B cell (primary cell): Measurements from ENCODE around the gene KCTD20. TPM values are rescaled to one million over a fixed set of nuclear protein-coding genes. Genes with fewer than 3 reads are reported as not detected.
A peak's percentile ranks its signal among the peaks of the same experiment; 100 is the strongest.

Experiments used
- ATAC-seq: fragments of 200-7000 bp; cut with Tn5 transposase; one replicate; pipeline ENCODE4 v1.10.0; 2021; ENCODE audit warnings: low read depth, mild to moderate bottlenecking, moderate number of reproducible peaks, moderate library complexity
- CTCF ChIA-PET: fragments of 350-600 bp; sonication (Branson Sonifier 250); formaldehyde crosslinking; loops from one replicate; lab custom pipeline; 2021; ENCODE audit warnings: antibody characterized with exemption, inconsistent platforms; lab: Charles Lee
- POLR2A ChIA-PET: fragments of 350-600 bp; sonication (Branson Sonifier 250); formaldehyde crosslinking; loops from one replicate; lab custom pipeline; 2021; ENCODE audit warnings: antibody characterized with exemption; lab: Charles Lee
- DNase-seq: peaks from one replicate; pipeline ENCODE4 v3.0.0; 2013
- H2AFZ ChIP-seq: 2 replicates; pipeline ENCODE4 v1.6.1; 2012; ENCODE audit warnings: mild to moderate bottlenecking, low read depth, low read length; ENCODE audit not compliant: insufficient read depth, poor library complexity, severe bottlenecking
- H3K27ac ChIP-seq, 2 donors: 1 replicate in 1 of 2; 2 replicates in 1 of 2; pipeline ENCODE4 v1.5.1; 2012 to 2013; ENCODE audit warnings: low read length in 2 of 2, mild to moderate bottlenecking in 2 of 2, moderate library complexity in 1 of 2
- H3K27me3 ChIP-seq, 4 experiments: fragments of 200-600 bp in 1 of 4; sonication (generic) in 1 of 4; replicated peaks in 1 of 4; 1 replicate in 2 of 4; 2 replicates in 2 of 4; pipeline versions ENCODE4 v1.6.1 to v1.7.0; 2013 to 2016; ENCODE audit warnings: low read length in 3 of 4, mild to moderate bottlenecking in 2 of 4, mixed read lengths in 1 of 4, moderate library complexity in 1 of 4; ENCODE audit not compliant: insufficient read depth in 4 of 4, control insufficient read depth in 3 of 4; ENCODE audit errors: control extremely low read depth in 1 of 4
- H3K36me3 ChIP-seq, 2 experiments: replicated peaks in 1 of 2; 1 replicate in 1 of 2; 2 replicates in 1 of 2; pipeline versions ENCODE4 v1.6.1 to v1.7.1; 2013; ENCODE audit warnings: low read length in 1 of 2; ENCODE audit not compliant: insufficient read depth in 2 of 2, control insufficient read depth in 1 of 2; ENCODE audit errors: control extremely low read depth in 1 of 2, extremely low read depth in 1 of 2
- H3K4me1 ChIP-seq, 2 donors: fragments of 200-600 bp in 1 of 2; sonication (generic) in 1 of 2; 1 replicate in 1 of 2; 2 replicates in 1 of 2; pipeline versions ENCODE4 v1.5.1 to v1.6.1; 2013 to 2017; ENCODE audit warnings: low read length in 2 of 2; ENCODE audit not compliant: control insufficient read depth in 2 of 2, insufficient read depth in 2 of 2
- H3K4me2 ChIP-seq: replicated peaks from 2 replicates; pipeline ENCODE3; 2012; ENCODE audit warnings: mild to moderate bottlenecking, low read depth, low read length; ENCODE audit not compliant: poor library complexity, severe bottlenecking
- H3K4me3 ChIP-seq, 5 experiments: fragments of 200-600 bp in 1 of 5; sonication (generic) in 1 of 5; 1 replicate in 3 of 5; 2 replicates in 2 of 5; pipeline versions ENCODE4 v1.5.1 to v1.7.0; 2011 to 2016; ENCODE audit warnings: low read length in 4 of 5, mild to moderate bottlenecking in 4 of 5, low read depth in 2 of 5, control low read depth in 1 of 5, moderate library complexity in 1 of 5; ENCODE audit not compliant: insufficient read depth in 1 of 5; ENCODE audit errors: control extremely low read depth in 1 of 5, extremely low read depth in 1 of 5
- H3K79me2 ChIP-seq: fragments of 200-600 bp; sonication (generic); one replicate; pipeline ENCODE4 v1.6.0; 2016; ENCODE audit warnings: low read length; ENCODE audit not compliant: control insufficient read depth, insufficient read depth
- H3K9ac ChIP-seq: fragments of 200-600 bp; sonication (generic); 2 replicates; pipeline ENCODE4 v1.6.1; 2017; ENCODE audit warnings: mild to moderate bottlenecking, low read length, moderate library complexity
- H3K9me3 ChIP-seq, 3 donors: one replicate each; pipeline versions ENCODE4 v1.6.1 to v1.7.1; 2013; ENCODE audit warnings: low read length in 2 of 3; ENCODE audit not compliant: control insufficient read depth in 2 of 3, insufficient read depth in 1 of 3; ENCODE audit errors: control extremely low read depth in 1 of 3
- H4K20me1 ChIP-seq: 2 replicates; pipeline ENCODE4 v1.6.0; 2012; ENCODE audit warnings: mild to moderate bottlenecking, low read length; ENCODE audit not compliant: insufficient read depth, control insufficient read depth, poor library complexity, severe bottlenecking
- H3K27ac Mint-ChIP-seq: one replicate; pipeline ENCODE4 v1.8.0; 2021; ENCODE audit warnings: mixed read lengths
- H3K27me3 Mint-ChIP-seq: one replicate; pipeline ENCODE4 v1.8.0; 2021; ENCODE audit warnings: mixed read lengths
- H3K4me1 Mint-ChIP-seq: one replicate; pipeline ENCODE4 v1.8.0; 2021; ENCODE audit warnings: mixed read lengths
- H3K4me3 Mint-ChIP-seq: one replicate; pipeline ENCODE4 v1.8.0; 2021; ENCODE audit warnings: mixed read lengths
- H3K9me3 Mint-ChIP-seq: one replicate; pipeline ENCODE4 v1.8.0; 2022; ENCODE audit warnings: mixed read lengths; ENCODE audit not compliant: insufficient read depth
- CTCF ChIP-seq: fragments of 200-600 bp; IDR thresholded peaks from one replicate; pipeline ENCODE4 v1.8.0; 2022; ENCODE audit warnings: antibody characterized with exemption, mild to moderate bottlenecking
- EZH2 ChIP-seq: IDR thresholded peaks from 2 replicates; pipeline ENCODE4 v1.6.1; 2012; ENCODE audit warnings: borderline replicate concordance, low read depth, mild to moderate bottlenecking, moderate library complexity, low read length; ENCODE audit not compliant: insufficient read depth, poor library complexity, severe bottlenecking
- WGBS: methylation state at CpG from one replicate; pipeline ENCODE4 v1.1.5; 2013; ENCODE audit warnings: missing lambda C conversion rate; ENCODE audit not compliant: insufficient coverage; 5-methylcytosine and 5-hydroxymethylcytosine counted together
- intact Hi-C: fragments of 100-400 bp; cut with micrococcal nuclease; formaldehyde crosslinking; loops from one replicate; pipeline ENCODE4 v1.10.0; 2022
- polyA plus RNA-seq: library from polyadenylated mRNA; depleted of rRNA; stranded (reverse); fragments of >200 nt; gene quantifications from 2 replicates; pipeline ENCODE4 v1.2.3, GENCODE V29; 2012
- total RNA-seq, 2 donors: library from RNA; stranded (reverse); fragments of 120-200 nt in 1 of 2; gene quantifications; 1 replicate in 1 of 2; 2 replicates in 1 of 2; pipeline versions ENCODE4 v1.2.3 to v1.2.4, GENCODE V29; 2013 to 2022

KCTD20 gene
- total and polyA plus RNA-seq, 2 donors (not counting 1 experiment from before 2014, with no cell fraction given), result 19.5 to 37.5 TPM

GRCh38 chr6:36526066-36526465 is 83.3 kb downstream of the KCTD20 start:
- Histone ChIP-seq H3K27ac (no peak overlapping the region), H3K79me2 (peaks cover 36% of the 10 kb centered on the region), H2AFZ (no peak overlapping the region), H3K36me3 (peaks cover 1 to 63% of the 10 kb centered on the region in 2 experiments), H3K4me2 (no peak overlapping the region), H3K9me3 (no peaks in the 10 kb centered on the region), H4K20me1 (peaks cover 18% of the 10 kb centered on the region), H3K4me3 (no peak overlapping the region), H3K4me1 (peaks cover 0 to 3% of the 10 kb centered on the region in 2 donors), H3K27me3 (no peaks in the 10 kb centered on the region), H3K9ac (no peak overlapping the region)
- Mint-ChIP-seq H3K27ac (peak overlapping the region; percentile 15), H3K4me3 (no peak overlapping the region), H3K27me3 (no peaks in the 10 kb centered on the region), H3K4me1 (peaks cover 9% of the 10 kb centered on the region), H3K9me3 (no peaks in the 10 kb centered on the region)
- ChIA-PET POLR2A (interaction anchor here (1.3 kb wide), 1 partner anchor 18 kb away, joined by 3 read pairs; no protein-coding TSS in a partner anchor), CTCF (no interaction called here)
- ATAC-seq (no peak), DNase-seq (no peak)
- TF ChIP-seq CTCF (no peak), EZH2 (no peak)
- no CpG with 5 or more reads among the region's 2 CpGs for WGBS
- intact Hi-C loops, result loop anchor here (10.0 kb wide), 1 partner anchor 51 kb away; no protein-coding TSS in a partner anchor

GRCh38 chr6:36533321-36533720 is 90.5 kb downstream of the KCTD20 start:
- Histone ChIP-seq H3K9me3 (no peaks in the 10 kb centered on the region), H4K20me1 (peaks cover 39% of the 10 kb centered on the region), H3K9ac (no peak overlapping the region), H3K79me2 (peaks cover 77% of the 10 kb centered on the region), H3K4me2 (no peak overlapping the region), H3K27me3 (no peaks in the 10 kb centered on the region), H2AFZ (no peak overlapping the region), H3K4me3 (no peak overlapping the region), H3K4me1 (peaks cover 0 to 3% of the 10 kb centered on the region in 2 donors), H3K27ac (no peak overlapping the region), H3K36me3 (peaks cover 6 to 63% of the 10 kb centered on the region in 2 experiments)
- DNase-seq (no peak), ATAC-seq (no peak)
- TF ChIP-seq EZH2 (no peak), CTCF (no peak)
- intact Hi-C loops, result no loop called here
- ChIA-PET POLR2A (interaction anchor here (0.7 kb wide), 1 partner anchor 51 kb away, joined by 4 read pairs; no protein-coding TSS in a partner anchor), CTCF (no interaction called here)
- Mint-ChIP-seq H3K4me3 (no peak overlapping the region), H3K4me1 (peaks cover 27% of the 10 kb centered on the region), H3K27ac (no peak overlapping the region), H3K27me3 (no peaks in the 10 kb centered on the region), H3K9me3 (no peaks in the 10 kb centered on the region)
- WGBS, result no CpG with 5 or more reads among the region's 1 CpG
